GM19025 (cell line): ENCODE data around the gene PEA15.

ENCODE experiments used
- ATAC-seq: cut with Tn5 transposase; IDR thresholded peaks from one replicate; pipeline ENCODE4 v1.9.1; 2021; ENCODE audit warnings: mild to moderate bottlenecking, low read depth, moderate library complexity; ENCODE audit not compliant: unreplicated experiment

Gene PEA15

DNA sequence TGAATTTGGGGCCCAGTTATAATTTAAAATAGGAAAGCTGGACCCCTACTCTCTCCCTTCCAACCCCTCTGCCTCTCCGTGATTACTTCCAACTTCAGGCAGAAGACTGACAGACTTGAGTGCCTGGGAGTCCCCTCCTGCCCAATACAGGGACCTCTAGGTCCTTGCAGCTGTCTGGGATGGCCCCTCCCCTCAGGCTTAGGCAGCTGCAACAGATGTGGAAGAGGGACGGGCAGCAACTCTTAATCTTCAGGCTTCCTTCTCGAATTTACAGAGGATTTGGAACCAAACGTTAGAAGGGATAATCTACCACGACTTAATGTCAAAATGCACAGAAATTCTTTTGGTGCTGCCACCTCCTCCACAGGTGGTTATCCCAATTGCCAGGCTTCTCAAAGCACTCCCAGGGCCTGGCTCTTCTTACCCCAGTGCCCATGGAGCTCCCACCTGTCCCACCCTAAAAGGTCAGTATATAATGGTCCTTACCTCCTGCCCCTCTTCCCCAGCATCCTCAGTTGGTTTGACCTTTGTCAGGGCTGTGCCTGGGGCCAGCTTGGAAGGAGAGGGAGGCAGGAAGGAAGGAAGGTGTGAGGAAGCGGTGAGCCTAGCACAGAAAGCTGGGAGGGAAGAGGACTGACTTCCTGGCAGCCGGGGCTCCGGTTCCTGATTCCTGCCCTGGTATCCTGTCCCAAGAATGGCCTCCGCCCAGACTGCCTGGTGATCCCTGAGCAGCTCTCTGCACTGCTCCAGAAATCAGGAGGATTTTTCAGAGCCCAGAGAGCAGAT, 2.8 kb downstream of the PEA15 start:
- ATAC-seq = no peak

DNA sequence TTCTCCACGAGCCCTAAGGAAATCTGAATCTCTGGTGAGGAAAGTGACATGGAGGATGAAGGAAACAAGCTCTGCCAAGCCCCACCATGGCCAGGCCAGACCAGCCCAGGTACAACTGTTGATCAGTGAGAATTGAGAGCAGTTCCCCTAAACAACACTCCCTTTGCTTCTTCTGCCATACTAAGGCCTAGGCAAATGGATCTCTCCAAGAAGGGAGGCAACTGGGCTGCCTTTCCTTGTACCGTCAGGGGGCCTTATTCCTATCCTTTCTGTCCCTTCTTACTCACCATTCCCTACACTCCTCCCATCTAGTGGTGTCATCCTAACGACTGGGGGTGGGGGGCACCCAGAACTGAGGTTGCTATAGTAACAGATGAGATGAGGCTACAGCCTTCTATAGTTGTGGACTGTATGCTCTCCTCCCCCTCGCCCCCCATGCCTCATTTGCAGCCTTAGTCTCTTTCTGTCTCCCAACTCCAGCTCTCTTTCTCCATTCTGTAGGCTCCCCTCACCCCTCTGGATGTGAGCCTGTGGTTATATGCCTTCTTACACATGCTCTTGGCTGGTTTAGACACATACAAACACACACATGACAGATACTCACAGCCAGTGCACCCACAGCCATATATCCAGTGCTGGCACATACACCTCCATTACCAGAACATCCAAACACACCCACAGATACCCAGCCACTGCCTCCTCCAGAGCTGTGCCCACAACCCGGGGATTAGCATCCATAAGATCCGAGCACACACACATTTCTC, 3.6 kb downstream of the PEA15 start:
- no peak for ATAC-seq

DNA sequence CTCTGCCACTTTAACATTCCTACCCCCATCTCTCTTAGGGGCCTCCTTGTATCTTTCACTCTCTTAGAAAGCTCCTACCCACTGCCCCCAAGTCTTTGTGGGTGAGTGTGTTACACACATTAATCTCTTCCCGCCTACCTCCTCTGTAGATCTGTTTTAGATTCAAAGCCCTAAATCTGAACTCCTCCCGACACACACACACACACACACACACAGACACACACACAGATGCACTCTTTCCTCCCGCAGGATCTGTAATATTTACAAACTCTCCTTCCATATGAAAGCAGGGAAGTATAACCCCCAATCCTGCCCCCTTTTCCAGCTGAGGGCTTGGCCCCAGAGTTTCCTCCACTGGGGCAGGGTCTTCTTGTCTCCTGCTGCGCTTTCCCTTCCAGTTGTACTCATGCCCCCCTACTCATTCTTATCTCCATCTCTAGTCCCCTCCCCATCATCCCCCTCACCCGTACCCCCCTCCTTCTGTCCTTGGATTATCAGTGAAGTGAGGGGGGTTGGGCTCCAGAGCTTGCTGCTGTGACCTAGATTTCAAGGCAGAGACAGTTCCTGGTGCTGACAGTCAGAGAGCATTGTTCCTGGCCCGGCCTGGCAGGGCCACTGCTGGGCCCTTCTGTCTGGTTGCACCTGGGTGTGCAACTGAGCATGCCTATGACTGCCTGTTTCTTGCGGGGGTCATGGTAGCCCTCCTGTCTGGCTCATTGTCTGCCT, 4.3 kb downstream of the PEA15 start:
- ATAC-seq = no peak

DNA sequence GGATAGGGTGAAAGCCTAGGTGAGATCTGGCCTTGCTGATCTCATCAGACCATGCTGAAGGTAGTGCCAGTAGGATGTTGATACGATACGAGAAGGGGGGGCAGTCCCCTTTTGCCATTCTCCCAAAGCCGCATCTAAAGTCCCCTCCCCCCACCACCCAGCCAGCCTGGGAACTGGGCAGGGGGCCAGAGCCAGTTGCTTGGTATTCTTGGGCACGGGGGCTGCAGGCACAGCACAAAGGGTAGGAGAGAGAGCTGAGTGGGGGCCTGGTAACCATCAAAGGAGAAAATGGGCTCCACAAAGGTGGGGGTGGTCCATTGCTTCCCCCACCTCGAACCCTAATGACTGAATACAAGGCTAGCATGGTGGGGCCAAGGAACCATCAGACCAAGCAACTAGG, 5.4 kb downstream of the PEA15 start:
- no peak for ATAC-seq

DNA sequence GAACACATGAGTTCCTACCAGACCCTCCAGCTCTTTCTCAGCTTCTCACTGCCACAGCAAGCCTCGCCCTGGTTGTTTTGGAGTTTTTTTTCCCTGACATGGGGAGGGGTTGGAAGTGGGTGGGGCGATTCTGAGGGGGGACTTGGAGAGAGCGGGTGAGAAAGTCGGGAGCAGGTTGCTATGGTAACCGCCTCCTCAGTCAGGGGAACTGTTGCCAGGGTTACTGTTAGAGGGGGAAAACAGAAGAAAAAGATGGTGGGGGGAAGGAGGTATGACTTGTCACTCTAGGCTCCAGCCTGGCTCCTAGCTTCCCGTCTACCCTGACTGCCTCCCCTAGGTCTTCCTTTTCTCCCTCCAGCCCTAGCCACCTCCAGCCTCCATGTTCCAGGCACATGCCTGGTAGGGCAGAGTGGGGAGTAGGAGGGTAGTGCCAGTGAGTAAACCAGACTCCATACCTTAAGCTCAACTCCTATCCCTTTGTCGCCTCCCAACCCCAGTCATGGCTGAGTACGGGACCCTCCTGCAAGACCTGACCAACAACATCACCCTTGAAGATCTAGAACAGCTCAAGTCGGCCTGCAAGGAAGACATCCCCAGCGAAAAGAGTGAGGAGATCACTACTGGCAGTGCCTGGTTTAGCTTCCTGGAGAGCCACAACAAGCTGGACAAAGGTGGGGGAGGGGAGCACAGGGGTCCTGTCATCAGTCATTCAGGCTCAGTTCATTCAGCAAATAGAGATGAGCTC, 6.0 kb downstream of the PEA15 start:
- no peak for ATAC-seq

DNA sequence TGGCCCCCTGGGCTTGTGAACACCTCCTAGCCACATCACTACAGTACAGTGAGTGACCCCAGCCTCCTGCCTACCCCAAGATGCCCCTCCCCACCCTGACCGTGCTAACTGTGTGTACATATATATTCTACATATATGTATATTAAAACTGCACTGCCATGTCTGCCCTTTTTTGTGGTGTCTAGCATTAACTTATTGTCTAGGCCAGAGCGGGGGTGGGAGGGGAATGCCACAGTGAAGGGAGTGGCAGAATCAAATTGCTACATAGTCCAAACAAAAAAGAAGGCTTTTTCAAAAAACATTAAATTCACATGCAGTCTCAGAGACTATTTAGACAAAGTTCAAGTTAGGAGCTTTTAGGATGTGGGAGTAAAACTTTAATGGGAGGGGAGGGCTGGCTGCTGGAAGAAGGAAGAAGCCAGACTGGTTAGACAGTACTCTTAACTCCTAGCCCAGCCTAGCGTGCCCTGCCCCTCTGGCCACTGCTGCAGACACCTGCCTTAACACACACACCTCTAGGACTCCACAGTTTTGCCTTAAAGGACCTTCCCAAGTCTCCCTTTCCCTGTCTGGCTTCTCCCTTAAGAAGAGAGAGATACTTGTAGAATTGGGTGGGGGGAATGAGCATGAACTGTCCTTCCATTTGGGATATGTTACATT, 9.4 kb downstream of the PEA15 start:
- no peak for ATAC-seq

DNA sequence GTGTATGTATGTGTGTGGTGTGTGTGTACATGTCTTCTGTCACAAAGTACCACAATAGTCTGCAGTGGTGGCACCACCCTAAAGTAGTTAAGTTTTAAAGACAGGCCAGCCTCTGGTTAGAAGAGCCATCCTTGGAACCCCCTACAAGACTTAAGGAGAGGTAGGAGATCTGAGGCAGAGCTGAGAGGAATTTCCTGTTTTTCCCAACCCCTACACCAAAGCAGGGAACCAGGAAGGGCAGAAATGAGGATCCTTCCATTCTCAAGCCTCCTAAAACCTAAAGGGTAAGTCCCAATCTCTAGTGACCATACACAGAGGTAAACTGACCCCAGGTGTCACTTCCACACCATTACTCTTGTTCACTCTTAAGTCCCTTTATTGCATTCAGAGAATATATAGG, 11.1 kb downstream of the PEA15 start:
- ATAC-seq = no peak

DNA sequence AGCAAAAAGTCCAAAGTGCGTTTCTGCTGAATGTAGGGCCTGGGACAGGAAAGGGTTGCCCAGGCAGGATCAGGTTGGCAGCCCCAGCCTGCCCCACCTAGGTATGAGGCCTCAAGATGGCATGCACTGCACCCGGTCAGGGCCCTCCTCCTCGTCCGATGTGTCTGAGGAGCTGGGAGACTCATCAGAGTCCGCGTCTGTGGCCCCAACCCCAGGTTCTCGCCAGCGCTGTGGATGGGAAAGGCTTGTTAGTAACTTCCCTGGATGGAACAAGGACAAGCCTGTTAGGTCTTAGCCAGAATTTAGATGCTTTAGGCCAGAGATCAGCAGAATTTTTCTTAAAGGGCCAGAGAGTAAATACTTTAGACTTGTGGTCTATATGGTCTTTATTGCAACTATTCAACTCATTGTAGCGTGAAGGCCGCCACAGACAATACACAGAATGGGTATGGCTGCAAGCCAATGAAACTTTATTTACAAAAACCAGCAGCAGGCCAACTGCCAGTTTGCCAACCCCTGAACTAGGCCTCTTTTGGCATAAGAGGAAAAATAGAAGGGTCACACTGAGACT, 12.4 kb downstream of the PEA15 start:
- ATAC-seq = no peak

DNA sequence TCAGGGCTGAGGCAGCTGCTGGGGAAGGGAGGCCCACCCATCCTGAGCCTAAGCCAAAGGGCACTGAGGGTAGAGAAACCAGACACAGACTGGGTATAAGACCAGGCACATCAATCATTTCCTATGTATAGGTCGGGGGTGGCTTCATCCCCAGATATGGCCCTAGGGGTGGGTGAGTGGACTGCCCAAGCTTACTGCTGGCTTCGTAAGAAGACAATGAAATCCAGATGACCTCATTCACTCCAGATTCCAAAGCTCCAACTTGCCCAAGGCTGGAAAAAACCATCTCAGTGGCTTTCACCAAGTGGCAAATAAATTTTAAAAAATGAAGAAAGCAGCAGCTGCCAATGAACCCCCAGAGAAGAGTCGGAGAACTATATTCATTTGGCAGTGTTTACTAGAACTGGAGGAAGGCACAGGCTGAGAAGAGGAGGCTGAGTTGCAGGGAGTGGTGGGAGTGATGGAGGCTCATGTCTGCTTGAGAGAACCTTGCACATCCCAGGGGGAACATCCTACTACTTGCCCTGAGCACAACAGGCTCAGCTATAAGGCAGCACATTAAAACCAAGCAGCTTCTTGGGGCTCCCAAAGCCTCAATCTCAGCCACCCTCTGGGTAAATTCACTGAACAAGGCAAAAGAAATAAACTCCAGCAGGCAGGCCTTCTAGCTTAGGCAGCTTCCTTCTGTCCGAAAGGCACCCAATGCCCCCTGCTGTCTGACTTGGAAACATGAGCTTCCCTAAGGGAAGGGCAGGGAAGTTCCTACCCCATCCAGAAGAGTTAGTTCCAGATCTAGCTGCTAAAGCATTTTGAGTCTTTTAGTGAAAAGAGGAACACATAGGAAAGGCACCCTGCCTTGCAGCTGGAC, 14.1 kb downstream of the PEA15 start:
- ATAC-seq = no peak

DNA sequence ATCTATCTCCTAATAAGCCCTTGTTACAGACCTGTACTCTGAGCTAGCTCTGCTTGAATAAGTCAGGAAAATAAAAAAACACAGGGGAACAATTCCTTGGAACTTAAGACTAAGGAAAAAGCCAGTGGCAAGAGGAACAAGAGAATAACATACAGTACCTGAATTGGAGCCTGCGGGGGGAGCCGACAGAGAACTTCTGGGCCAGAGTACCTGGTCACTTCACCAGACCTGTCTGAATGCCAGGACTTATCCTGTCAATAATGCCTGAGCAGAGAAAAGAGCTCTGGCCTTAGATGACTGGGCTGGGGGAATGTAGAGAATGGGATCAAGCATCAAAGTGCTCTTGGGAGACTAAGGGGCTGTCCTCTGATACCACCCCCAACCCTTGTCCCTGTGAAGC, 15.1 kb downstream of the PEA15 start:
- no peak for ATAC-seq

DNA sequence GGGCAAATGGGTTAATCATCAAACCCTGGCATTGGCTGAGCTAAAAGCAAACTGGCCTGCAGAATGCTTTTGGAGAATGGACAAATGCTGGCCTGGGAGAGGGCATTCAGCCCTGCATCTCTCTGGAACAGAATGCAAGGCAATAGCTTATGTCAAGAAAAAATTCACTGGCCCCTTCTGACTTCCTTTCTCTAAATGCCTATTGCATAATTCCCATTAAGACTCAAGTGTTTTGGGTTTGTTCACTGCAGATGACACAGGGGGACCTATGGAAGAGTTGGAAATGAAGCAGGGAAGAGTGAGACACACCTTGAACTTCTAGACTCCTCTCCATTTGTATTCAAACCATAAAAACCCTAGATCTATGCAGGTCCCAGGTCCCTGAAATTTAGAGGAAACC, 15.9 kb downstream of the PEA15 start:
- ATAC-seq = no peak

DNA sequence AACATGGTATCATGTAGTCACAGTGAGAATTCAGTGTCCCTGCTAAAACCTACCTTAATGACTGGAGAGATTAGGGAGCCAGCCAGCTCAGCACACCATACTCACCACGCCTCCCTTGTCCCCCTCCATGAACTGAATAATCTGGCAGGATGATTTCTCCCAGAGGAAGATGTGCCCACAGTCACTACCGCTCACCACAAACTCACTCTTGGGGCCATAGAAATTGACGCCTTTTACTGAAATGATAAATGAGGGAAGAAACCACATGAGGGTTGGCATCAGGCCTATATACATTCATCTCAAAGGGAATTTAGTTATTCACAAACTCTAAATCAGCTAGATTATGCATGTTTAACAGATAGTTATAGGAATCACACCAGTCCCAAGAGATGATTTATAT, 17.4 kb downstream of the PEA15 start:
- ATAC-seq = no peak

DNA sequence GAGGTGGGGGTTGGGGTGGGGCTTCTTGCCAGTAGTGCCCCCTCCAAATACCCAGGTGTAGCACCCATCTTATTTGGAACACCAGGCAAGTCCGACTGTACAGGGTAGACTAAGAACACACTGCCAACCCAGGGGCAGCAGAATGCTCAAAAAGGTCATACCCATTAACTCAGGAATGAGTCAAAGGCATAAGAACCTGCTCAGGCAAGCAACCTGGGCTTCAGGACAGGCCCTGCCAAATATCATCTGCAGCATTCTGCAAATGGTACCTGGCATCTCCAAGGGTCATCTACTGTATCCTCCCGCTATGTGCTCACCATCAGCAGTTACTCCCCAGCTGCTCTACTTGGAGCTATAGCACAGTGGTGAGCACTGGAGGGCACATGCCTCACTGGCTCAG, 19.4 kb downstream of the PEA15 start:
- no peak for ATAC-seq

DNA sequence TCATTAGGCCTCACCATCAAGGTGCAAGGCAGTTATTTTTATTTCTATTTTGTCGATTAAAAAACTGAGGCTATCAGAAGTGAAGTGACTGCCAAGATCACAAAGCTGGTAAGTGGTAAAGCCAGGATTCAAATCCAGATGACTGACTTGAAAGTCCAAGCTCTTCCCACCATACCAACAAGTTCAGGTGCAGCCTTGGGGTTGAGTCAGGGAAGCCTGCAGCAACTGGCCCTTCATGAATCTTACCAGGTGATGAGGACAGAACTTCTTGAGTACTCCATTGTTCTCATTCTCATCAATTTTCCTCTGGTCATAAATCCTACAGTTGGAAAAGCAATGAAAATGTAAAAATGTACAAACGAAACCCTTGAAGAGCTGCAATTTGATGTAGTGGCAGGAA, 20.2 kb downstream of the PEA15 start:
- ATAC-seq = no peak

DNA sequence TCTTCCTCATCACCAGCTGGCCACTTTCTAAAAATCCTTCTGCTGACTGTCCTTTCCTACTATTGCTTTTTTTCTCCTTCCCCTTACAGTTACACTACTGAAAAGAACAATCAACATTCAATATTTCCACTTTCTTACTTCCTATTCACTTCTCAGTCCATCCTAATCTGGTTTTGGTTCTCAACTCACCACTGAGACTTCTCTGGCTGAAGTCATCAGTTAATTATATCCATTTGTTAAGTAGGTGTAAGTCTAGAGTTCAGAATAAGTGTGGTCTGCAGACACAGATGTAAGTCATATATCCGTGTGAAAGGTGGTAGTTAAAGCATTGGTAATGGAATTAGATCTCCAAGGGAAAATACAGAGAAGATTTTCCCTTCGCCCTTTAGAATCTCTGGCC, 21.4 kb downstream of the PEA15 start:
- no peak for ATAC-seq

DNA sequence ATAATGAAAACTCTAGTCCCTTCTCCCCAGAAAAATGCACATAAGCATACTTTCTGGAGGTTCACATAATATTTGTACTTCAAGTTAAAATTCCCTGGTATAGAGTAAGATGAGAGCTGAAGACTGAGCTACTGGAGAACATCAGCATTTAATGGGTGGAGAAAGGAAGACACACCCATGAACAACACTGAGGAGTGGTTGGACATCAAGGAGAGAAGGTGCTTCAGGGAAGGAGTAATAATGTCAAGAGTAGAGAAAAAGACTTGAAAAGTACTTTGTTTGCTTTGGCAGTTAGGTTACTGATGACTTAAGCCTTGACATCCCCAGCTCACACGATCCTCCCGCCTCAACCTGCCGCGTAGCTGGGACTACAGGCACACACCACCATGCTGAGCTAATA, 21.9 kb downstream of the PEA15 start:
- no peak for ATAC-seq

DNA sequence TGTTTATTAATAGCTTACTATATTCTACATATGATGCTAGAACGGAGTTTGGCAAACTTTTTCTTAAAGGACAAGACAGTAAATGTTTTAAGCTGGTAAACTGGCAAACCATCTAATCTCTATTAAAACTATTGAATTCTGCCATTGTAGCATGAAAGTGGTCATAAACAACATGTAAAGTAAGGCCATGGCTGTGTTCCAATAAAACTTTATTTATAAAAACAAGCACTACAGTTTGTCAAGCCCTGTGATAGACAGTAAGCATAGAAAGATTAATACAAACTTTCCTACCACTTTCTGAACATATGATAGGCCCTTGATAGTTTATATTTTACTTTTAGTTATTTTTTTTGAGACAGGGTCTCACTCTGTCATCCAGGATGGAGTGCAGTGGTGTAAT, 22.4 kb downstream of the PEA15 start:
- no peak for ATAC-seq

DNA sequence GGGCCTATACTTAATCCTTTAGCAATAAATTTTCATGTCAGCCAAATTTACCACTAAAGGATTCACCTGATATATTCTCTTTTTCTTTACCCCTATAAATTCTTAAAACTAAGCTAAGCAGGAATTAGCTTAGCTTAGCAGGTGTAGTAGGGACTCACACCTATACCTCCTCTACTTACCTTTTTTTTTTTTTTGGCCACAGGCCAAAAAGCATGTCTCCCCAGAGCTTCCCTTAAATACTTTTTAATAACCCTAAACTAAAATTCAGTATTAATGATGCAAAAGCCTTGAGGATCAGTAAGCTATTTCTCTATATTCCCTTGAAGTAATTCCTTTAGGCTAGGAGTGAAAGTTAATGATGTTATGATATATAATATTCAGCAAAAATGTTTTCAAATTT, 23.2 kb downstream of the PEA15 start:
- ATAC-seq = no peak

DNA sequence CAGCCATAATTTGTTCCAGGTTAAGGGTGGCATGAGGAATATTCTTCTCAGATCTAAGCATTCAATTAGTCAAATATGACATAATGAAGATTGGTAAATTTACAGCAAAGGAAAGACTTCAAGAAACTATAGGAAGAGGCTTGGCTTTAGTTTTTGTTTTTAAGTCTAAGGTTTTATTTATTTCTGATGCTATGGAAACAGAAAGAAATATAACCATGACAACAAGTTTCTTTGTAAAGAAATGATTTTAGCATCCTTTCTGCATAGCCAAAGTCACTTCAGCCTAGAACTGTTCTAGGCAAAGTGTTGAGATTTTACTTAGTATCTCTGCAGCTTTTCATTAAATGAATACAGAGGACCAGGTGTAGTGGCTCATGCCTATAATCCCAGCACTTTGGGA, 27.7 kb downstream of the PEA15 start:
- ATAC-seq = no peak
